ENCODE measurements around the gene GOLGA3. TPM values are rescaled to one million over a fixed set of nuclear protein-coding genes. Genes with fewer than 3 reads are reported as not detected.
"Not testable (repeated sequence)": the region's sequence is repeated elsewhere in the genome, so short reads cannot be mapped to it uniquely, and the experiment has no call there.

Gene GOLGA3
- total RNA-seq, 1 experiment from 2014 or later, result 96.0 TPM

DNA sequence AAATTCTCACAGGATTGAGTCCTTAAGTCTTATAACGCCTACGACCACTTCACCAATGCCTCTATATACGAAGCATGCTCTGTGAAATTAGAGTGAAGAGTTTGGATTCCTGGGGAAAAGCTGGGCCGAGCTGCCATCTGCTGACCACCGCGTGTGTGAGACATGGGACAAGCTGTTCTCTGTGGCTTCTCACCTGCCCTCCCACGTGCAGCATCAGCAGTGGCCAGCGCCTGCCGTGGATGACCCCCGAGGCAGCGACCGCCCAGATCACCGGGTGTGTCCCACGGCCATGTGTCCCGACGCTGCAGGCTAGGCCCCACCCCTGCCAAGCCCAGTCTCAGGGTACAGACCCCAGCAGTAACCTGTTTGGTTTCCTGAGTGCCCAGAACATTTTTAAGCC, 21.6 kb upstream of the GOLGA3 start:
- H3K9me3 ChIP-seq, result no peaks in the 10 kb centered on the region
- no peak overlapping the region for H3K4me3 ChIP-seq
- H3K36me3 ChIP-seq, result peaks cover 10% of the 10 kb centered on the region
- no peak for DNase-seq
- no peaks in the 10 kb centered on the region for H3K27me3 ChIP-seq

DNA sequence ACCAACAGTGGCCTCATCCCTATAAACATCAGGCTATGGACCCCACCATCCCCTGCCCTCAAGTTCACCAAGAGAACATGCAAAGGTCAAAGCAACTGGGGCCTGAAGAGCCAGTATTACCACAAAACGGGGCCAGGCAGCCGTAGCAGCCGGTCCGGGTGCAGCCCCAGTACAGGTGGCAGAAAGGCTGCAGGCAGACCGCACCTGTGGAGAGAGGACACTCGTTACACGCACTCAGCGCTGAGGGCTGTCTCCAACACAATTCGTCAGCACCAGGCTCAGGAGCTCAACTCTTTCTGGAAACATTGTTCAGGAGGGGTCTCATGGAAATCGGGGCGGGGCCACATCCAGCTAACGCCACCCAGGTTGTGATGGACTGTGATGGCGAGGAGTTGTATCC, 19.9 kb upstream of the GOLGA3 start:
- DNase-seq, result no peak
- Histone ChIP-seq H3K36me3 (peaks cover 11% of the 10 kb centered on the region), H3K9me3 (no peaks in the 10 kb centered on the region), H3K27me3 (no peaks in the 10 kb centered on the region), H3K4me3 (no peak overlapping the region)

DNA sequence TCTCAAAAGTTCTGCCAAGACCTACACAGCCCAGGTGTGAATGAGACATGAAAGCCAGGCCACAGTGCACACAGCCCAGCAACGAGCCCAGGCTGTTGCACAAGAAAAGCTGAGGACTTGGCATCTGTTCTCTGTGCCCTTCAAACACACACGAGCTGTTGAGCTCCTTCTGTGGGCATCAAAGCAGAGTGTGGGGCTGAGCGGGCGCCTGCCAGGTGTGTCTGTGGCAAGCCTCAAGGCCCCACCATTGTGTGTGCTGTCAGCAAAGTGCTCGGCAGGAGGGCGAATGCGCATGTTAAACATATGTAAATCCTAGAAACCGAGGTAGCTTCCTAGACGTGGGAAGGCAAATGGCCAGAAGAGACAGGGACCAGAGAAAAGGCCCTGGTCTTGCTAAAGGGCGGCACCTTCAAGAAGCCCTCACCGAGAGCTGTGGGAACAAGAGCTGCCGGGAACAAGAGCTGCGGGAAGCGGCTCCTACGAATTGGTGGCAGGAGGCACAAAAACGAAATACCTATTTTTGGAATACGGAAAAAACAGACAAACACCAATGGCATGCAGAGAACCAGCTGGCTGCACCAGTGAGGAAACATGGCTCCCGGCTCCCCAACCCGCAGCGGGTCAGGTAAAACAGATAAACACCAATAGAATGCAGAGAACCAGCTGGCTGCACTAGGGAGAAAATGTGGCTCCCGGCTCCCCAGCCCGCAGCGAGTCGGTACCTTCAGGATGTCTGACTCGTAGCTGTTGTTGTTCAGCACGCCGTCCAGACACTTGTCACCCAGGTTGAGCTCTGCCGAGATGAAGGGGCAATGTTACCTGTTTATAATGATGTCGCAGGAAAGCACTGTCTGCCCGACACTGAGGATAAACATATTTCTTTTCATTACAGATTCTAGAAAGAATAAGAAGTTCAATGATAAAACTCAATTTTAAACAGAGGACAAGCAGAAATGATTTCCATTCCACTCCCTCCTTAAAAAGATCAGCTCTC, 19.0 kb upstream of the GOLGA3 start:
- Histone ChIP-seq H3K9me3 (no peaks in the 10 kb centered on the region), H3K36me3 (peaks cover 11% of the 10 kb centered on the region), H3K4me3 (no peak overlapping the region), H3K27me3 (no peaks in the 10 kb centered on the region)
- DNase-seq, result no peak

DNA sequence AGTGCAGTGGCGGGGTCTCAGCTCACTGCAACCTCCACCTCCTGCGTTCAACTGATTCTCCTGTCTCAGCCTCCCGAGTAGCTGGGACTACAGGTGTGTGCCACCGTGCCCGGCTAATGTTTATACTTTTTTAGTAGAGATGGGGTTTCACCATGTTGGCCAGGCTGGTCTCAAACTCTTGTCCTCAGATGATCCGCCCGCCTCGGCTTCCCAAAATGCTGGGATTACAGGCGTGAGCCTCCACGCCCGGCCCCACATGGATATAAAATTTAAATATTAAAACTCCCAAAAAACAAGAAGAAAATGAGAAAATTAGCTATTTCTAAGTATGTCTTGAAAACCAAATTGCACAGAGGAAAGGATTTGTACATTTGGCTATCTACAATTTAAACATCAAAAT, 16.0 kb upstream of the GOLGA3 start:
- not testable (repeated sequence) for H3K9me3 ChIP-seq, H3K27me3 ChIP-seq, H3K4me3 ChIP-seq, DNase-seq
- peaks cover 11% of the 10 kb centered on the region for H3K36me3 ChIP-seq

DNA sequence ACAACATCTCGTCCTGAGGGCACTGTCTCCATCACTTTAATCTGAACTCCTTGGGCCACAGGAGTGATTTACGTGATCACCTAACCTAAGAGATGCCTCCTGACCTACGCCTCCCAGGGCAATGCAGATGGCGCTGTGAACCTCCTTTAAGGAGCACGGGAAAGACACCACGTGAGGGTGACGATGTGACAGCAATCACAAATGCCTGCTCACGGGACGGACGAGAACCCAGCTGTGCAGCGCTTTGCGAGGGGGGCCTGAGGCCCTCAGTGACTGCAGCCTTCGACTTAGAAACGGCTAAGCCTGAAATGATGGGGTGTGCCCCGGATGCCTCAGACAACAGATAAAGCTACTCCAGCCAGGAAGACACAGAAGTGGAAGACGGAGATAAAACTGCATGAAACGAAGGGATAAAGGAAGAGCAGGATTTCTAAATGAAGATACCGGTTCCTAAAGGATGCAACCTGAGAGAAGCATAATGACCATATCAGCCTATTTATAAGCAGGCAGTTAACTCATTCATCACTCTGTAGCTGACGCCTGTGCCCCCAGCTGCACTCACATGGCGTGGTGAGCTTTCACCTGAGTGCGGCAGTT, 13.9 kb upstream of the GOLGA3 start:
- H3K36me3 ChIP-seq, result peaks cover 11% of the 10 kb centered on the region; the same call in 1 of the 2 replicates
- H3K4me3 ChIP-seq, result no peak overlapping the region
- H3K9me3 ChIP-seq, result no peaks in the 10 kb centered on the region
- DNase-seq, result no peak
- H3K27me3 ChIP-seq, result no peaks in the 10 kb centered on the region

DNA sequence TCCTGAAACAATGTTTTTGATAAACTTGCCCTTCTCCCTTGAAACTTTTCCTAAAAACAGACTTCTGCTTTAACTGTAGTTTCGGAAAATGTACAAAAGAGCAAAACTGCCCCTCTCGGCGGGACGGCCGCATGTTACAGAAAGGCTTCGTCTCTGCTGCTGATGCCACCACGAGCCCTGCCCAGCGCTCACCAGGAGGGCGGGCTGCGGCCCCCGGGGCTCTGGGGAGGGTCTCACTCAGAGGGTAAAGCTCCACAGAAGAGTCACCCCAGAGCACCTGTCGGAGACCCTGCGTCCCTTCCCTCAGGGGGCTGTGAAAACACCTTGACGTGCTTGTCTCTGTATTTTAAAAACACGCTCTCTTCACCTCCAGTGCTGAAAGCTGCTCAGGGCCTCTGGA, 12.5 kb upstream of the GOLGA3 start:
- H3K36me3 ChIP-seq, result peaks cover 6% of the 10 kb centered on the region; the same call in 1 of the 2 replicates
- H3K9me3 ChIP-seq, result no peaks in the 10 kb centered on the region
- no peak overlapping the region for H3K4me3 ChIP-seq
- no peak for DNase-seq
- H3K27me3 ChIP-seq, result no peaks in the 10 kb centered on the region

DNA sequence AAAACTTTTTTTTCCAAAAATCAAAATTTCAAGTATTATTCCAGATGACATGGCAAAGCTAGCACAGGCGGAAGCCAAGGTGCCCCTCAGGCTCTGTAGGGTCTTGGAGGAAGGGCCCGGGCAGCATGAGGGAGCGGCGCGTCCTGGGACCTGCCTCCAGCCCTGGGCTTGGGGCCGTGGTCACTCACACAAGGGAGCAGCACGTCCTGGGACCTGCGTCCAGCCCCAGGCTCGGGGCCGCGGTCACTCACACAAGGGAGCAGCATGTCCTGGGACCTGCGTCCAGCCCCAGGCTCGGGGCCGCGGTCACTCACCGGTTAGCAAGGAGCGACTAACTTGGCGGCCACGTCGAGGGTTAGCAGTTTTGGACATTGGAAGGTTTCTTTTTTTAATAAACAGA, 11.9 kb upstream of the GOLGA3 start:
- DNase-seq, result no peak
- no peak overlapping the region for H3K4me3 ChIP-seq
- no peaks in the 10 kb centered on the region for H3K9me3 ChIP-seq
- peaks cover 6% of the 10 kb centered on the region; the same call in 1 of the 2 replicates for H3K36me3 ChIP-seq
- no peaks in the 10 kb centered on the region for H3K27me3 ChIP-seq

DNA sequence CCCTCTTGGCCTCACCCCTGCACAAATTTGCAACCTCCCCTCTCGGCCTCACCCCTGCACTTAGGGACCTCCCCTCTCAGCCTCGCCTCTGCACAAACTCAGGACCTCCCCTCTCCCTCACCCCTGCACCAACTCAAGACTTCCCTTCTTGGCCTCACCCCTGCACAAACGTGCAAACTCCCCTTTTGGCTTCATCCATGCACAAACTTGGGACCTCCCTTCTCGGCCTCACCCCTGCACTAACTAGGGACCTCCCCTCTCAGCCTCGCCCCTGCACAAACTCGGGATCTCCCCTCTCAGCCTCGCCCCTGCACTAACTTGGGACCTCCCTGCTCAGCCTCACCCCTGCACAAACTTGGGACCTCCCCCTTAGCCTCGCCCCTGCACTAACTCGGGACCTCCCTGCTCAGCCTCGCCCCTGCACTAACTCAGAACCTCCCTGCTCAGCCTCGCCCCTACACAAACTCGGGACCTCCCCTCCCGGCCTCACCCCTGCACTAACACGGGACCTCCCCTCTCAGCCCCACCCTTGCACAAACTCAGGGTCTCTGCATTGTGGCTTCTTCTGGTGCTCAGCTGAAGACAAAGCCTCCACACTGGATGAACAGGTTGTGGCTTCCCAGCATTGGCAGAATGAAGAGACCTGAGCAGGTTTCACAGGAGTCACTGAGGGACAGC, 11.0 kb upstream of the GOLGA3 start:
- H3K9me3 ChIP-seq, result no peaks in the 10 kb centered on the region
- no peak for DNase-seq

DNA sequence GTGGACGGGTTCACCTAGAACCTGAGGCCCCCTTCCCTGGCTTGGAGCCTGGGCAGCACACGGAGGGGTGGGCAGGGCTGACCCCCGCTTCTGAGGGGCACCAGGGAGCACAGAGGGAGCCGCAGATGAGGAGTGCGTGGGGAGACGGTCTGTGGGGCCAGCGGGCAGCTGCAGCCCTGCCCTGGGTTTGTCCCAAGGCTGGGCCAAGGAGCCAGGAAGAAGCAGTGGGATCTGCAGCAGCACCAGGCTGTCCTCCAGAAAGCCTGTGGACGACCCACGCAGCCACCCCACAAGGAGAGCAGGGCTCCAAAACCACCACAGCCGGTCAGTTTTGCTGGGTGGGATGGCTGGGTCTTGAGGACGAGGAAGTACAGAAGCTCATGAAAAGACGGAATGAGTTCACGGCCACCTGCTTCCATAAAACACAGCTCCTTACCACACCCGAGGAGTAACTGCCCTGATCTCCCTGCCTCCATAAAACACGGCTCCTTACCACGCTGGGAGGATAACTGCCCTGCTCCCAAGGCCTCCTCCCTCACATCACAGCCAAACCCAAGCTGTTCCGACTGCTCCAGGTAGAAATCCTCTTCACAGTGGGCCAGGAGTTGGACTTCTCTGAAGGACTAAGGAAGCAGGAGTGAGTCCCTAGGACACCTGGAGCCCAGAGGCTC, 9.9 kb upstream of the GOLGA3 start:
- H3K4me3 ChIP-seq, result no peak overlapping the region
- no peaks in the 10 kb centered on the region for H3K9me3 ChIP-seq
- no peaks in the 10 kb centered on the region for H3K27me3 ChIP-seq
- DNase-seq, result no peak
- peaks cover 2% of the 10 kb centered on the region; the same call in 1 of the 2 replicates for H3K36me3 ChIP-seq

More for the DNA sequence above, 11.0 kb upstream of the GOLGA3 start:
- Histone ChIP-seq H3K4me3 (no peak overlapping the region), H3K36me3 (peaks cover 3% of the 10 kb centered on the region; the same call in 1 of the 2 replicates), H3K27me3 (no peaks in the 10 kb centered on the region)

DNA sequence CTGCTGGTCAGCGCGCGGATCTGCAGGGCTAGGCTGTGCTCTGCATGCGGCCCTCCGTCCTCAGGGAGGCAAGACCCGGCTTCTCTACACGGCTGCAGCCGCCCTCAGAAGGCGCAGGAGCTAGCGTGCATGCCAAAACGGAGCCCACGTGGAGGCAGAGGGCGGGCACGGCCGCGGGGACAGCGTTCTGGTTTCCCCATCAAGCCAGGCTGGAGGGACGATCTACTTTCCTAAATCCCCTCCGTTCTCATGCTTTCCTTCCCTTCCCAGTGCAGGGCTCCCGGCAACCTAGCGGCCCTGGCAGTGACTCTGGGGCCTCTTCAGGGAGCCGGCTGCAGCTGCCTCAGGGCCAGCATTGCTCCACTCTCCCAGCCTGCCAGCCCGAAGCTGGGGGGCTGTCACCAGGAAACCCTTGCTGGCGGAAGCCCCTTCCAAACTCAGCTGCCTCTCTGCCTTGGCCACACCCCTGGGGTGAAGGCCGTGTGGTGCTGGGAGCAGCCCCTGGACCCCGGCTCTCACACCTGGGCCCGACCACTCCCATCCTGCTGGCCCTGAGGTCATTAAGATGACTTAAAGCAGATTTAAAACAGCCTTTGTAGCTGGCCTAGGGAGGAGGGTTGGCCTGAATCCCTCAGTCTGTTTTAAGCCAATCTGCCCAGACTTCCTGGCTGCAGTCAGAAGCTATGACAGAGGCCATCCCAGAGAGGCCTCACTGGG, 9.2 kb upstream of the GOLGA3 start:
- no peaks in the 10 kb centered on the region for H3K9me3 ChIP-seq
- peaks cover 2% of the 10 kb centered on the region; the same call in 1 of the 2 replicates for H3K36me3 ChIP-seq
- no peak for DNase-seq
- H3K4me3 ChIP-seq, result no peak overlapping the region
- no peaks in the 10 kb centered on the region for H3K27me3 ChIP-seq

DNA sequence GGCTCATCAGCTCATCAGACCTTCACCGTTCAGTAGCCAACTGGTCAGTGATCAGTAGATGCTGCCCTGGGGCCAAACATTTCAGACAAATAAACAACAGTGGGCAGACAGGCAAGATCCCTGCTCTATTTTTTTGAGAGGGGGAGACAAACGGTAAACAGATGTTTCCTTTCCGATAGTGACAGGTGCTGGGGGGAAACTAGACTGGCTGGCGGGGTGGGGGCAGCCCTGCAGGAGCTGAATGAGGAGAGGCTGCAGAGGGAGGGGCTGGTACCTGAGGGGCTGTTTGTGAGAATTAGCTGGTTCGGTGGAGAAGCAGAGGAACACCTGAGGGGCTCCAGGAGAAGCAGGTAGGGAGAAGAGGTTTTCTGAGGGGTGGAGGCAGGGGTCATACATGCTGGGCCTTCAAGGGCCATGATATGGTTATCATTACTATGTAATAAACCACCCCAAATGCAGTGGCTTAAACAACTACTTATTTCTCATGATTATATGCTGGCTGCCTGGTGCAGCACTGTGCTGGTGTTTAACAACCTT, 8.2 kb upstream of the GOLGA3 start:
- H3K36me3 ChIP-seq, result peaks cover 2% of the 10 kb centered on the region; the same call in 1 of the 2 replicates
- no peak for DNase-seq
- no peaks in the 10 kb centered on the region for H3K9me3 ChIP-seq
- H3K27me3 ChIP-seq, result no peaks in the 10 kb centered on the region
- no peak overlapping the region for H3K4me3 ChIP-seq

DNA sequence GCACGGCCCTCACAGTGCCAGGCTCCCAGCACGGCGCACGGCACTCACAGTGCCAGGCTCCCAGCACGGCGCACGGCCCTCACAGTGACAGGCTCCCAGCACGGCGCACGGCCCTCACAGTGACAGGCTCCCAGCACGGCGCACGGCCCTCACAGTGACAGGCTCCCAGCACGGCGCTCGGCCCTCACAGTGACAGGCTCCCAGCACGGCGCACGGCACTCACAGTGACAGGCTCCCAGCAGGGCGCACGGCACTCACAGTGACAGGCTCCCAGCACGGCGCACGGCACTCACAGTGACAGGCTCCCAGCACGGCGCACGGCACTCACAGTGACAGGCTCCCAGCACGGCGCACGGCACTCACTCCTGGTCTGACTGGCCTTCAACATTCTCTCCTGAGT, 7.6 kb upstream of the GOLGA3 start:
- not testable (repeated sequence) for H3K27me3 ChIP-seq, H3K36me3 ChIP-seq, DNase-seq, H3K9me3 ChIP-seq, H3K4me3 ChIP-seq

DNA sequence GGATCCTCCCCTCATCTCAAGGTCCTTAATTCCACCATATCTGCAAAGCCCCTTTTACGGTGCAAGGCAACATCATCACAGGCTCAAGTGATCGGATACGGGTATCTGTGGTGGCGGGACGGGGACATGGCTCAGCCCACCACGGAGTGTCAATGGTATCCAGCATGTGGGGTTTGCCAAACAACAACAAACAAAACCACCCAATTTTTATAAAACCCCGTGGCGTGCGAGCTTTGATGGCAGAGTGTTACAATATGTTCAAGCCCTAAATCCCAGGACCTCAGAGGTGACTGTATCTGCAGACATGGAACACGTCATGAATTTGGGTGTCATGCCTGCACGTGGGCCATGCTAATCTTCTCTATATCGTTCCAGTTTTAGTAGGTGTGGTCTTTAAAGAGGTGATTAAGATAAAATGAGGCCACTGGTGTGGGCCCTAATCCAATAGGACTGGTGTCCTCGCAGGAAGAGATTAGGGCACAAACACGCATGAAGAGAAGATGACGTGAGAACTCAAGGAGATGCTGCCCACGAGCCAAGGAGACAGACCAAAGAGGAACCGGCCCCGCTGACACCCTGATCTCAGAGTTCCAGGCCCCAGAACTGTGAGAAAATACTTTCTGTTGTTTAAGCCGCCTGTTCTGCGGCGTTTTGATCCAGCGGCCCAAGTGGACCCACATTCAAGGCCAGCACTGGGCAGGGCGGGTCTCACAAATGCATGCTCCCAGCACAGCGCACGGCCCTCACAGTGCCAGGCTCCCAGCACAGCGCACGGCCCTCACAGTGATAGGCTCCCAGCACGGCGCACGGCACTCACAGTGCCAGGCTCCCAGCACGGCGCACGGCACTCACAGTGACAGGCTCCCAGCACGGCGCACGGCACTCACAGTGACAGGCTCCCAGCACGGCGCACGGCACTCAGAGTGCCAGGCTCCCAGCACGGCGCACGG, 6.7 kb upstream of the GOLGA3 start:
- H3K4me3 ChIP-seq, result no peak overlapping the region
- peaks cover 2% of the 10 kb centered on the region; the same call in 1 of the 2 replicates for H3K36me3 ChIP-seq
- H3K27me3 ChIP-seq, result no peaks in the 10 kb centered on the region
- H3K9me3 ChIP-seq, result no peaks in the 10 kb centered on the region
- no peak for DNase-seq

DNA sequence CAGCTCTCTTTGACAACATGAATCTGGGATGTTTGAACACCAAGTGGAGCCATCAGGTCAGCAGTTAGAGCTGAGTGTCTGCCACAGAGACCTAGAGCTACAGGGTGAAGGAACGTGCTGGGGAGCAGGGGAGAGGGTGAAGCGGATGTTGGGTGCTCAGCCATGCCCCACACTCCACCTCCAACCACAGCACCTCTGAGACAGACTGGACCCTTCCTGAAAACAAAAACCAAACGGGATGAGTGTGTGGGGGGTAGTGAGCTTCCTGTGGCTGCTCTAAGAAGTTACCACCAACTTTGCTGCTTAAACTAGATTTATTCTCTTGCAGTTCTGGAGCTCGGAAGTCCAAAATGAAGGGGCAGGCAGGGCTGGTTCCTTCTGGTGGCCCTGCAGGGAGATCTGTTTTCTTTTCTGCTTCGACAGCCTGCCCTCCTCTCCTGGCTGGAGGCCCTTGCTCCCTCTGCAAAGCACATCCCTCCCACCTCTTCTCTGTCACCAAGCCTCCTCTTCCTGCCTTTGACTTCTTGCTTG, 5.6 kb upstream of the GOLGA3 start:
- no peak overlapping the region for H3K4me3 ChIP-seq
- no peaks in the 10 kb centered on the region for H3K27me3 ChIP-seq
- H3K9me3 ChIP-seq, result no peaks in the 10 kb centered on the region
- no peak for DNase-seq
- no peaks in the 10 kb centered on the region for H3K36me3 ChIP-seq

DNA sequence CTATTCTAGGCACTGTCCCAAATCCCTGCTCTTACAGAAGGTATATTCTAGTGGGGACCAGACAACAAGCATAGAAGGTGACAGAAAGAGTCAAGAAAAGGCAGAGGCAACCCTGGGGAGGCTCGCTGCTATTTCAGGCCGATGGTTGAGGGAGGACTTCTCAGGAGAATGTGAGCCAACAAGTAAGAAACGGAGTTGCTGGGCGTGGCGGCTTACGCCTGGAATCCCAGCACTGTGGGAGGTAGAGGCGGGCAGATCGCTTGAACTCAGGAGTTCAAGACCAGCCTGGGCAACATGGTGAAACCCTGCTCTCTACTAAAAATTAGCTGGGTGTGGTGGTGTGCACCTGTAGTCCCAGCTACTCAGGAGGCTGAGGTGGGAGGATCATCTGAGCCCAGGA, 4.7 kb upstream of the GOLGA3 start:
- H3K4me3 ChIP-seq, result no peak overlapping the region
- H3K27me3 ChIP-seq, result no peaks in the 10 kb centered on the region
- no peaks in the 10 kb centered on the region for H3K9me3 ChIP-seq
- no peak for DNase-seq
- no peaks in the 10 kb centered on the region for H3K36me3 ChIP-seq
